HepG2 (cell line): ENCODE results near the gene QRICH2. TPM values are rescaled to one million over a fixed set of nuclear protein-coding genes. Genes with fewer than 3 reads are reported as not detected.
A peak's percentile ranks its signal among the peaks of the same experiment; 100 is the strongest.

Source experiments
- ARID2 ChIP-seq: sonication (generic); formaldehyde crosslinking; IDR thresholded peaks from 2 replicates; pipeline ENCODE4 v1.8.1; 2022; ENCODE audit warnings: mild to moderate bottlenecking, missing genetic modification reagents, borderline replicate concordance
- ATM ChIP-seq: fragments of 450-650 bp; IDR thresholded peaks from 2 replicates; pipeline ENCODE4 v1.7.1; 2017; ENCODE audit warnings: mild to moderate bottlenecking, borderline replicate concordance
- CBFB ChIP-seq: sonication (generic); formaldehyde crosslinking; IDR thresholded peaks from 2 replicates; pipeline ENCODE4 v1.4.0; 2020; ENCODE audit warnings: missing genetic modification reagents
- CCDC6 ChIP-seq: sonication (generic); formaldehyde crosslinking; IDR thresholded peaks from 2 replicates; pipeline ENCODE4 v1.8.1; 2022; ENCODE audit warnings: mild to moderate bottlenecking, missing genetic modification reagents, moderate library complexity
- CREB1 ChIP-seq, 2 experiments: fragments of 450-650 bp in 1 of 2; IDR thresholded peaks; 2 replicates each; pipeline ENCODE4 v1.6.1; 2016 to 2017; ENCODE audit warnings: control low read depth in 1 of 2, mild to moderate bottlenecking in 1 of 2, missing compliant biosample characterization in 1 of 2, missing genetic modification characterization in 1 of 2
- E2F2 ChIP-seq: sonication (generic); formaldehyde crosslinking; IDR thresholded peaks from 2 replicates; pipeline ENCODE4 v1.4.0; 2020; ENCODE audit warnings: missing genetic modification reagents, borderline replicate concordance
- GATA4 ChIP-seq: sonication (generic); IDR thresholded peaks from 2 replicates; pipeline ENCODE4 v1.6.1; 2016; ENCODE audit warnings: antibody characterized with exemption, low read depth, borderline replicate concordance
- HNRNPL ChIP-seq: fragments of 200-400 bp; formaldehyde crosslinking; IDR thresholded peaks from 2 replicates; pipeline ENCODE4 v1.6.1; 2017; ENCODE audit warnings: mild to moderate bottlenecking, low read depth, low read length
- NFE2L1 ChIP-seq: sonication (generic); formaldehyde crosslinking; IDR thresholded peaks from 2 replicates; pipeline ENCODE4 v1.4.0; 2020; ENCODE audit warnings: missing genetic modification reagents, mild to moderate bottlenecking, borderline replicate concordance
- NFIB ChIP-seq: sonication (generic); formaldehyde crosslinking; IDR thresholded peaks from 2 replicates; pipeline ENCODE4 v1.9.0; 2021; ENCODE audit warnings: missing genetic modification reagents, mild to moderate bottlenecking, borderline replicate concordance
- NFYC ChIP-seq: IDR thresholded peaks from 2 replicates; pipeline ENCODE4 v1.6.1; 2016; ENCODE audit warnings: missing genetic modification reagents, missing compliant biosample characterization
- PBX2 ChIP-seq: IDR thresholded peaks from 2 replicates; pipeline ENCODE4 v1.6.1; 2016; ENCODE audit warnings: control low read depth
- PITX1 ChIP-seq: sonication (generic); formaldehyde crosslinking; IDR thresholded peaks from 2 replicates; pipeline ENCODE4 v1.5.1; 2020; ENCODE audit warnings: mild to moderate bottlenecking, missing genetic modification reagents
- RARG ChIP-seq: sonication (generic); formaldehyde crosslinking; IDR thresholded peaks from 2 replicates; pipeline ENCODE4 v1.4.0; 2020; ENCODE audit warnings: low read depth, mild to moderate bottlenecking, missing genetic modification reagents
- REXO4 ChIP-seq: sonication (generic); formaldehyde crosslinking; IDR thresholded peaks from 2 replicates; pipeline ENCODE4 v1.8.0; 2022; ENCODE audit warnings: missing genetic modification reagents, mild to moderate bottlenecking, borderline replicate concordance
- SATB2 ChIP-seq: sonication (generic); formaldehyde crosslinking; IDR thresholded peaks from 2 replicates; pipeline ENCODE4 v1.5.0; 2020; ENCODE audit warnings: missing genetic modification reagents
- SNAI1 ChIP-seq: sonication (generic); formaldehyde crosslinking; IDR thresholded peaks from 2 replicates; pipeline ENCODE4 v1.5.0; 2020; ENCODE audit warnings: mild to moderate bottlenecking, missing genetic modification reagents, borderline replicate concordance
- ZBTB21 ChIP-seq: sonication (generic); formaldehyde crosslinking; IDR thresholded peaks from 2 replicates; pipeline ENCODE4 v1.4.0; 2020; ENCODE audit warnings: missing genetic modification reagents
- ZFP36L2 ChIP-seq: sonication (generic); formaldehyde crosslinking; IDR thresholded peaks from 2 replicates; pipeline ENCODE4 v1.4.0; 2020; ENCODE audit warnings: missing genetic modification reagents
- ZFP62 ChIP-seq: sonication (generic); formaldehyde crosslinking; IDR thresholded peaks from 2 replicates; pipeline ENCODE4 v1.4.0; 2020; ENCODE audit warnings: missing genetic modification reagents
- ZMYM4 ChIP-seq: sonication (generic); formaldehyde crosslinking; IDR thresholded peaks from 2 replicates; pipeline ENCODE4 v1.8.1; 2023; ENCODE audit warnings: mild to moderate bottlenecking, missing genetic modification reagents
- ZNF138 ChIP-seq: sonication (generic); formaldehyde crosslinking; IDR thresholded peaks from 2 replicates; pipeline ENCODE4 v1.5.0; 2020; ENCODE audit warnings: mild to moderate bottlenecking, low read depth, missing genetic modification reagents
- ZNF234 ChIP-seq: sonication (generic); formaldehyde crosslinking; conservative IDR thresholded peaks from 2 replicates; pipeline ENCODE4 v1.5.1; 2020; ENCODE audit warnings: mild to moderate bottlenecking, missing genetic modification reagents
- ZNF274 ChIP-seq: sonication (generic); formaldehyde crosslinking; IDR thresholded peaks from 2 replicates; pipeline ENCODE4 v1.5.1; 2020; ENCODE audit warnings: mild to moderate bottlenecking, missing genetic modification reagents
- ZNF432 ChIP-seq: sonication (generic); formaldehyde crosslinking; IDR thresholded peaks from 2 replicates; pipeline ENCODE4 v1.5.0; 2020; ENCODE audit warnings: missing genetic modification reagents, mild to moderate bottlenecking, borderline replicate concordance
- ZNF598 ChIP-seq: sonication (generic); formaldehyde crosslinking; IDR thresholded peaks from 2 replicates; pipeline ENCODE4 v1.5.1; 2020; ENCODE audit warnings: mild to moderate bottlenecking, missing genetic modification reagents, borderline replicate concordance
- ZNF768 ChIP-seq: sonication (generic); formaldehyde crosslinking; IDR thresholded peaks from 2 replicates; pipeline ENCODE4 v1.4.0; 2020; ENCODE audit warnings: missing genetic modification reagents
- ZNF776 ChIP-seq: sonication (generic); formaldehyde crosslinking; IDR thresholded peaks from 2 replicates; pipeline ENCODE4 v1.4.0; 2020; ENCODE audit warnings: mild to moderate bottlenecking, missing genetic modification reagents
- ZNF792 ChIP-seq: IDR thresholded peaks from 2 replicates; pipeline ENCODE4 v1.6.1; 2016
- ZNF891 ChIP-seq: sonication (generic); formaldehyde crosslinking; IDR thresholded peaks from 2 replicates; pipeline ENCODE4 v1.5.0; 2020; ENCODE audit warnings: mild to moderate bottlenecking, missing genetic modification reagents
- polyA plus RNA-seq, 8 experiments: library from polyadenylated mRNA; depleted of rRNA in 3 of 8; stranded (reverse) in 7 of 8; unstranded in 1 of 8; fragments of >200 nt; fragmentation: Illumina TruSeq in 4 of 8; extraction: Trizol in 4 of 8; gene quantifications; 2 replicates each; pipeline versions ENCODE4 v1.2.1 to v1.2.3, GENCODE V29; 2011 to 2016; ENCODE audit warnings: low read depth in 4 of 8, missing spikeins in 1 of 8, mixed read lengths in 1 of 8; ENCODE audit not compliant: insufficient read depth in 1 of 8
- total RNA-seq, 5 experiments: library from RNA; depleted of rRNA; stranded (reverse); fragments of >200 nt; fragmentation: Illumina TruSeq; extraction: Trizol; gene quantifications; 2 replicates each; pipeline ENCODE4 v1.2.3, GENCODE V29; 2016; ENCODE audit warnings: low read depth in 1 of 5

The QRICH2 gene
- total and polyA plus RNA-seq, 2 of the 13 experiments (the other 11 are each of a cell fraction or from before 2014, with no cell fraction given) = 3.7 to 5.7 TPM

- TF ChIP-seq ZNF274 (peak; percentile 96), NFE2L1 (no peak), NFYC (0 out of 2 replicates have a peak, but pooled peaks have one; percentile 35), ZNF776 (peak; percentile 88), SATB2 (peak; percentile 90; the same call in 1 of the 2 replicates), ZFP36L2 (CRISPR knock-in tag) (no peak; the same call in 1 of the 2 replicates), E2F2 (CRISPR knock-in tag) (peak; percentile 95), CCDC6 (peak; percentile 86; the same call in 1 of the 2 replicates), REXO4 (CRISPR knock-in tag) (no peak), ZBTB21 (peak; percentile 12), ZFP62 (CRISPR knock-in tag) (no peak), GATA4 (peak; percentile 70), HNRNPL (peak; percentile 70; the same call in 1 of the 2 replicates), ZNF234 (peak; percentile 88), ZNF598 (CRISPR knock-in tag) (peak; percentile 98; the same call in 1 of the 2 replicates), SNAI1 (CRISPR knock-in tag) (peak; percentile 66), PITX1 (peak; percentile 83), ZNF138 (0 out of 2 replicates have a peak, but pooled peaks have one; percentile 46), ATM (no peak), ARID2 (CRISPR knock-in tag) (no peak), ZNF432 (no peak; the same call in 1 of the 2 replicates), RARG (no peak; the same call in 1 of the 2 replicates), CBFB (CRISPR knock-in tag) (peak; percentile 53), PBX2 (CRISPR knock-in tag) (no peak), ZNF891 (CRISPR knock-in tag) (peak; percentile 61; the same call in 1 of the 2 replicates), CREB1 (IDR thresholded peaks at IDR 0.05) (peak; percentile 65; the same call in 1 of the 2 replicates), CREB1 (CRISPR knock-in tag; IDR thresholded peaks at IDR 0.05) (peak; percentile 78), ZNF792 (CRISPR knock-in tag) (no peak; the same call in 1 of the 2 replicates), NFIB (no peak), ZNF768 (peak; percentile 55), ZMYM4 (CRISPR knock-in tag) (peak; percentile 80; the same call in 1 of the 2 replicates)
These were observed 45.7 kb upstream of the QRICH2 start, which contains the start of gene PRPSAP1 (continued) for GRCh38 chr17:76353599-76354316.
